ENCODE results near the gene ABI3. TPM values are rescaled to one million over a fixed set of nuclear protein-coding genes. Genes with fewer than 3 reads are reported as not detected.

ABI3 gene
- total RNA-seq, 4 donors from 2014 or later: 1.5 to 8.8 (median 4.2) TPM

DNA sequence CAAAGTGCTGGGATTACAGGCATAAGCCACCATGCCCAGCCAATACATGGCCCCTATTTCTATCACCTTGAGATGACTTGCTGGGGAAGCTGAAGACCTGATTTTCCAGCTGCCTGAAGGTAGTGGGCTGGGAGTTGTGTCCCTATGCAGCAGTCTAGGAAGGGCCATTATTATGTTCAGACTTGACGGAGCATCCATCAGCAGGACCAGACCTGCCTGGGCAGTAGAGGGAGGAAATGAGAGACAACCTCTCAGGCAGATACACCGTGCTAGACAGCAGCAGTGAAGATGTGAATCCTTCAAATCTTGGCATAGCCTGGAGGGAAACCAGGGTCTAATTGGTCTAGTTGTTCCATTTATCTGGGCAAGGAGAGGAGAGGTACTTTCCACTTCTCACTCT, 55.7 kb downstream of the ABI3 start:
- peaks cover 0 to 2% (median 0%) of the 10 kb centered on the region in 3 donors for H3K4me1 ChIP-seq
- 15 to 46% methylated on average over 2 of the region's 2 CpGs for WGBS, 2 donors
- H3K27ac ChIP-seq: no peak overlapping the region
- H3K36me3 ChIP-seq: no peaks in the 10 kb centered on the region
- H3K9me3 ChIP-seq: no peaks in the 10 kb centered on the region
- TF ChIP-seq, protein P1, sequence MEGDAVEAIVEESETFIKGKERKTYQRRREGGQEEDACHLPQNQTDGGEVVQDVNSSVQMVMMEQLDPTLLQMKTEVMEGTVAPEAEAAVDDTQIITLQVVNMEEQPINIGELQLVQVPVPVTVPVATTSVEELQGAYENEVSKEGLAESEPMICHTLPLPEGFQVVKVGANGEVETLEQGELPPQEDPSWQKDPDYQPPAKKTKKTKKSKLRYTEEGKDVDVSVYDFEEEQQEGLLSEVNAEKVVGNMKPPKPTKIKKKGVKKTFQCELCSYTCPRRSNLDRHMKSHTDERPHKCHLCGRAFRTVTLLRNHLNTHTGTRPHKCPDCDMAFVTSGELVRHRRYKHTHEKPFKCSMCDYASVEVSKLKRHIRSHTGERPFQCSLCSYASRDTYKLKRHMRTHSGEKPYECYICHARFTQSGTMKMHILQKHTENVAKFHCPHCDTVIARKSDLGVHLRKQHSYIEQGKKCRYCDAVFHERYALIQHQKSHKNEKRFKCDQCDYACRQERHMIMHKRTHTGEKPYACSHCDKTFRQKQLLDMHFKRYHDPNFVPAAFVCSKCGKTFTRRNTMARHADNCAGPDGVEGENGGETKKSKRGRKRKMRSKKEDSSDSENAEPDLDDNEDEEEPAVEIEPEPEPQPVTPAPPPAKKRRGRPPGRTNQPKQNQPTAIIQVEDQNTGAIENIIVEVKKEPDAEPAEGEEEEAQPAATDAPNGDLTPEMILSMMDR (IDR thresholded peaks at IDR 0.05): no peak
- TF ChIP-seq POLR2A (IDR thresholded peaks at IDR 0.05): no peak
- no peak overlapping the region for H3K4me3 ChIP-seq
- peaks cover 0 to 7% (median 0%) of the 10 kb centered on the region in 4 donors for H3K27me3 ChIP-seq
- intact Hi-C loops (cut with DNase I): no loop called here
- no peak for DNase-seq

DNA sequence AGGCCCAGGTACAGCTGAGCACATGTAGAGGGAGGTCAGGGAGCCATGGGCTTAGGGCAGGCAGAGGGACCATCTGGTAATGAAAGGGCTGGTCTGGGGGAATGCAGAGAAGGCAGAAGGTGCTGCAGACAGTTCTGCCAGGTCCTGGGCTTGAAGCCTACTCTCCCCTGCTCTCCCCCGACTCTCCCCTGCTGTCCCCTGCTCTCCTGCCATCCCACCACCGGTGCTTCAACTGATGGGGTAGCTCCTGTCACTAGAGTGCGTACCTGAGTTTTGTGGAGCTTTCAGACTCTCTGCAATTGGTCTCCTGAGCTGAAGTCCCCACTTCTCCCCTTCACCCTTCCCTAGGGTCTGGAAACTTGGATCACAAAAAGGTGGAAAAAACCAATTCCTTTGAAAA, 57.4 kb downstream of the ABI3 start:
- intact Hi-C loops (cut with DNase I): no loop called here
- no peak for DNase-seq

DNA sequence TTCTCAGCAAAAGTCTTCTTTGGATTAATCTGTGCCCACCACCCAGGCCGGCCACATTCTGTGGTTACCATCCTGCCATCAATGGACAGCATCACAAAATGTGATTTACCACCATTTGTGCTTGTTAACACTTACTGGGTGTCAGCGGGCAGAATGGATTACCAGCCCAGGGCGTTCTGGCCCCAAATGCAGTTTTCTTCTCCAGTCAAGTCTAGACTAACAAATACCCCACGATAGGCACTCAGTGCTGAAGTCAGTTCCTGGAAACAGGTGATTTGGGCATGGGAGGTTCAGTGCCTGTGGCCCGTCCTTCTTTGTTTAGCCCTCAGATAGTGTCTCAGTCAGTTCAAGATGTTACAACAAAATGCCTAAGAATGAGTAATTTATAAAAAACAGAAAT, 58.8 kb downstream of the ABI3 start:
- Histone ChIP-seq H3K9me3 (no peaks in the 10 kb centered on the region), H3K27me3 (no peaks in the 10 kb centered on the region), H3K4me1 (no peaks in the 10 kb centered on the region), H3K36me3 (no peaks in the 10 kb centered on the region), H3K27ac (no peak overlapping the region), H3K4me3 (no peak overlapping the region)
- no peak for DNase-seq
- TF ChIP-seq, protein P1 (IDR thresholded peaks at IDR 0.05): no peak
- no peak for TF ChIP-seq POLR2A (IDR thresholded peaks at IDR 0.05)
- intact Hi-C loops (cut with DNase I): no loop called here
- WGBS, 2 donors: 70 to 76% methylated on average over 5 of the region's 5 CpGs

More for the DNA sequence above, 57.4 kb downstream of the ABI3 start:
- Histone ChIP-seq H3K4me1 (no peaks in the 10 kb centered on the region), H3K36me3 (no peaks in the 10 kb centered on the region), H3K9me3 (no peaks in the 10 kb centered on the region), H3K4me3 (no peak overlapping the region), H3K27me3 (peaks cover 0 to 7% (median 0%) of the 10 kb centered on the region in 4 donors), H3K27ac (no peak overlapping the region)
- TF ChIP-seq, protein P1 (IDR thresholded peaks at IDR 0.05): no peak
- no peak for TF ChIP-seq POLR2A (IDR thresholded peaks at IDR 0.05)
- WGBS, 2 donors: 91 to 100% methylated on average over 1 to 3 of the region's 3 CpGs

Other genes with a start within 250 kb of the ABI3 start
- gene GIP, start 242.1 kb upstream of the ABI3 start, total RNA-seq: not detected
- not detected for gene IGF2BP1, start 213.3 kb upstream of the ABI3 start, total RNA-seq
- under 1 TPM in 1 of 4 donors, not detected in 3; 0.04 TPM for gene B4GALNT2, start 77.9 kb upstream of the ABI3 start, total RNA-seq
- 1 to 10 TPM in 2 of 4 donors, not detected in 2; 1.4 to 1.7 TPM for gene GNGT2, start 133 bp upstream of the ABI3 start, total RNA-seq
- 1 to 10 TPM in 1 of 4 donors, under 1 TPM in 1, not detected in 2; 0.38 to 2.4 TPM for gene PHOSPHO1, start 20.1 kb downstream of the ABI3 start, total RNA-seq
- gene ZNF652, start 151.5 kb downstream of the ABI3 start, total RNA-seq: 10 to 100 TPM; 14.0 to 32.6 (median 20.9) TPM
- gene PHB1, start 204.2 kb downstream of the ABI3 start, total RNA-seq: 100 to 1,000 TPM in 2 of 4 donors, 10 to 100 TPM in 2; 61.7 to 119 (median 106) TPM

All from esophagus squamous epithelium (tissue), 5 donors.